GM04504 (cell line): ENCODE data around the gene DESI2.

Source experiments
- DNase-seq: peaks from one replicate; pipeline ENCODE4 v3.0.0-alpha.2; 2012; ENCODE audit warnings: low read depth

DESI2 gene

GRCh38 chr1:244755673-244756072 lies 102.7 kb downstream of the DESI2 start:
- no peak for DNase-seq

- DNase-seq, result peak; percentile 8
These were observed 104.4 kb downstream of the DESI2 start for GRCh38 chr1:244757091-244757939.
